Adrenal gland (tissue), 12 donors: Measurements from ENCODE around the gene TMEM9. TPM values are rescaled to one million over a fixed set of nuclear protein-coding genes. Genes with fewer than 3 reads are reported as not detected.

Experiments used
- DNase-seq, 7 donors: peaks; one replicate each; pipeline ENCODE4 v3.0.0-alpha.2; 2019 to 2020
- H3K27ac ChIP-seq, 5 donors: fragments of 200-600 bp; sonication (generic) in 4 of 5; 1 replicate in 3 of 5; 2 replicates in 2 of 5; pipeline versions ENCODE4 v1.5.1 to v1.8.0; 2016 to 2020; ENCODE audit warnings: mild to moderate bottlenecking in 1 of 5
- H3K27me3 ChIP-seq: fragments of 200-600 bp; 2 replicates; pipeline ENCODE4 v1.8.0; 2021
- H3K36me3 ChIP-seq, 2 donors: fragments of 200-600 bp; replicated peaks in 1 of 2; 1 replicate in 1 of 2; 2 replicates in 1 of 2; pipeline versions ENCODE4 v1.5.1 to v1.8.0; 2018 to 2022
- H3K4me1 ChIP-seq, 2 donors: fragments of 200-600 bp; replicated peaks in 1 of 2; 1 replicate in 1 of 2; 2 replicates in 1 of 2; pipeline versions ENCODE4 v1.5.1 to v1.8.0; 2018 to 2021
- H3K4me3 ChIP-seq, 4 donors: fragments of 200-600 bp; sonication (generic) in 3 of 4; one replicate each; pipeline ENCODE4 v1.5.1; 2016 to 2018
- H3K9me3 ChIP-seq, 3 donors: fragments of 200-600 bp; sonication (generic) in 1 of 3; replicated peaks in 1 of 3; 1 replicate in 2 of 3; 2 replicates in 1 of 3; pipeline versions ENCODE4 v1.5.1 to v1.8.0; 2016 to 2021
- CTCF ChIP-seq, 6 experiments: fragments of 450-650 bp in 4 of 6; fragments of 200-600 bp in 2 of 6; sonication (generic) in 1 of 6; IDR thresholded peaks; 1 replicate in 5 of 6; 2 replicates in 1 of 6; pipeline versions ENCODE4 v1.5.1 to v1.8.0; 2016 to 2021; ENCODE audit warnings: antibody characterized with exemption in 6 of 6, mild to moderate bottlenecking in 2 of 6, moderate library complexity in 1 of 6
- POLR2A ChIP-seq, 2 donors: fragments of 450-650 bp; IDR thresholded peaks; one replicate each; pipeline ENCODE4 v1.6.1; 2017; ENCODE audit warnings: antibody characterized with exemption in 2 of 2, mild to moderate bottlenecking in 2 of 2, moderate library complexity in 1 of 2
- WGBS, 4 donors: extraction: QIAGEN DNeasy Blood & Tissue Kit in 2 of 4; methylation state at CpG; one replicate each; pipeline versions ENCODE4 v1.1.5 to v1.1.7; 2013 to 2017; 5-methylcytosine and 5-hydroxymethylcytosine counted together
- intact Hi-C, 2 donors: fragments of 100-400 bp; cut with DNase I; formaldehyde crosslinking; loops; one replicate each; pipeline versions ENCODE4 v1.14.1 to v1.15.0; 2022 to 2023
- polyA plus RNA-seq, 3 donors: library from polyadenylated mRNA; stranded (reverse); fragments of 200-250 nt in 2 of 3; fragments of 350-450 nt in 1 of 3; fragmentation: Illumina TruSeq in 1 of 3; extraction: RNeasy Lipid Tissue Mini Kit (QIAGEN cat#74804) in 1 of 3; gene quantifications; one replicate each; pipeline ENCODE4 v1.2.3, GENCODE V29; 2013 to 2014
- total RNA-seq, 9 donors: library from RNA; depleted of rRNA in 4 of 9; stranded (reverse); fragments of >200 nt in 4 of 9; fragments of 120-200 nt in 1 of 9; fragmentation: NEBNext Ultra II Directional in 1 of 9; extraction: Animal tissue kit (Norgen Biotek cat#: 25700) in 1 of 9; gene quantifications; one replicate each; pipeline versions ENCODE4 v1.1.0 to v1.2.4, GENCODE V29; 2013 to 2023
- donor health status: healthy with polysubstance abuse.
- donor health status: Bipolar disorder and iron deficiency.
- donor health status: DM: yes; HTN: yes; CAD: no.
- donor health status: DM: no; HTN: no; CAD: no.
- donor health status: DM: no; HTN: no; CAD: no.
- donor health status: DM: yes; HTN: yes; CAD: no.

The TMEM9 gene
- total and polyA plus RNA-seq, 12 donors, result 78.5 to 283 (median 127) TPM

- H3K27me3 ChIP-seq, result peaks cover 15% of the 10 kb centered on the region
- no peak for TF ChIP-seq CTCF (IDR thresholded peaks at IDR 0.05)
- TF ChIP-seq POLR2A (IDR thresholded peaks at IDR 0.05), result no peak
- no peaks in the 10 kb centered on the region for H3K9me3 ChIP-seq
- WGBS, 4 donors, result 67 to 77% (median 73%) methylated on average over 7 of the region's 7 CpGs
- no peak overlapping the region for H3K4me3 ChIP-seq
- intact Hi-C loops, result no loop called here
- no peaks in the 10 kb centered on the region for H3K4me1 ChIP-seq
- no peak overlapping the region for H3K27ac ChIP-seq
- no peak for DNase-seq
- H3K36me3 ChIP-seq, result no peaks in the 10 kb centered on the region
Measured at GRCh38 chr1:201125800-201126199, 28.5 kb downstream of the TMEM9 start.

GRCh38 chr1:201125019-201125418 lies 29.3 kb downstream of the TMEM9 start:
- H3K27me3 ChIP-seq, result peaks cover 15% of the 10 kb centered on the region
- no peaks in the 10 kb centered on the region for H3K9me3 ChIP-seq
- intact Hi-C loops, result no loop called here
- 77 to 91% (median 85%) methylated on average over 9 of the region's 9 CpGs for WGBS, 4 donors
- no peaks in the 10 kb centered on the region for H3K4me1 ChIP-seq
- no peak overlapping the region for H3K27ac ChIP-seq
- no peaks in the 10 kb centered on the region for H3K36me3 ChIP-seq
- TF ChIP-seq CTCF (IDR thresholded peaks at IDR 0.05) (no peak), POLR2A (IDR thresholded peaks at IDR 0.05) (no peak)
- DNase-seq, result no peak
- H3K4me3 ChIP-seq, result no peak overlapping the region

GRCh38 chr1:201123866-201124265 lies 30.4 kb downstream of the TMEM9 start:
- WGBS, 4 donors, result 74 to 96% (median 94%) methylated on average over 1 of the region's 1 CpG
- H3K4me3 ChIP-seq, result no peak overlapping the region
- intact Hi-C loops, result loop anchor here in 1 of 2 donors (5.0 kb wide), 1 partner anchor 152 kb away; no protein-coding TSS in a partner anchor
- TF ChIP-seq CTCF (IDR thresholded peaks at IDR 0.05) (no peak), POLR2A (IDR thresholded peaks at IDR 0.05) (no peak)
- H3K9me3 ChIP-seq, result no peaks in the 10 kb centered on the region
- H3K4me1 ChIP-seq, result no peaks in the 10 kb centered on the region
- H3K36me3 ChIP-seq, result no peaks in the 10 kb centered on the region
- no peak overlapping the region for H3K27ac ChIP-seq
- peaks cover 15% of the 10 kb centered on the region for H3K27me3 ChIP-seq
- no peak for DNase-seq

- DNase-seq, result no peak
- no peak overlapping the region for H3K27ac ChIP-seq
- intact Hi-C loops, result loop anchor here in 1 of 2 donors (5.0 kb wide), 1 partner anchor 150 kb away; no protein-coding TSS in a partner anchor
- no peaks in the 10 kb centered on the region for H3K9me3 ChIP-seq
- no peaks in the 10 kb centered on the region for H3K36me3 ChIP-seq
- 80 to 86% (median 81%) methylated on average over 10 of the region's 10 CpGs for WGBS, 4 donors
- no peak for TF ChIP-seq CTCF (IDR thresholded peaks at IDR 0.05)
- TF ChIP-seq POLR2A (IDR thresholded peaks at IDR 0.05), result no peak
- H3K4me1 ChIP-seq, result no peaks in the 10 kb centered on the region
- H3K4me3 ChIP-seq, result no peak overlapping the region
- peaks cover 15% of the 10 kb centered on the region for H3K27me3 ChIP-seq
Measured at GRCh38 chr1:201122321-201122957, 31.8 kb downstream of the TMEM9 start.
